ENCODE measurements around the gene TMPO. TPM values are rescaled to one million over a fixed set of nuclear protein-coding genes. Genes with fewer than 3 reads are reported as not detected.

TMPO gene
- total and polyA plus RNA-seq, 2 donors (not counting 3 experiments of a cell fraction or from before 2014, with no cell fraction given): 27.8 to 150 TPM

GRCh38 chr12:98471085-98471484 lies 44.3 kb upstream of the TMPO start:
- no peak for FAIRE-seq
- H3K4me2 ChIP-seq (ENCODE audit: insufficient read depth, low read length): no peak overlapping the region
- H3K27ac ChIP-seq (ENCODE audit: insufficient read depth, low read depth, low read length): no peak overlapping the region
- DNase-seq (ENCODE audit: low read depth, low spot score): no peak
- no peak overlapping the region for H3K9ac ChIP-seq (replicated peaks; ENCODE audit: extremely low read depth, insufficient read depth, low read length)
- H3K36me3 ChIP-seq (ENCODE audit: control insufficient read depth in 2 of 2, extremely low read depth in 1 of 2, insufficient read depth in 2 of 2, low read length in 2 of 2): no peaks in the 10 kb centered on the region
- no peak overlapping the region for H2AFZ ChIP-seq (ENCODE audit: low read depth, low read length)
- CTCF ChIA-PET: interaction anchor here (0.9 to 1.0 kb wide), 2 partner anchors 9 to 31 kb away, joined by 3 read pairs; no protein-coding TSS in a partner anchor
- H3K4me3 ChIP-seq (replicated peaks in 1 of 3; ENCODE audit: insufficient read depth in 1 of 3, low read depth in 1 of 3, low read length in 3 of 3): no peak overlapping the region
- no TSS peak for BruUV-seq (replicated peaks)
- POLR2A ChIA-PET: interaction anchor here (0.7 kb wide), 1 partner anchor 31 kb away, joined by 3 read pairs; no protein-coding TSS in a partner anchor
- no peaks in the 10 kb centered on the region for H3K9me1 ChIP-seq (replicated peaks; ENCODE audit: control insufficient read depth, extremely low read depth, insufficient read depth, low read length)
- H3K27me3 ChIP-seq (ENCODE audit: control insufficient read depth in 2 of 2, insufficient read depth in 2 of 2, low read length in 2 of 2): no peaks in the 10 kb centered on the region
- dilution Hi-C loops (cut with MboI; ENCODE audit: extremely low pct_ligation_motif_present, low sequenced_read_pairs): no loop called here
- H4K20me1 ChIP-seq (replicated peaks; ENCODE audit: control insufficient read depth, extremely low read depth, insufficient read depth, low read length): no peaks in the 10 kb centered on the region
- TF ChIP-seq EZH2 (IDR thresholded peaks at IDR 0.05; ENCODE audit: borderline replicate concordance, low read depth, low read length, severe bottlenecking): no peak
- no peak for TF ChIP-seq JUN (IDR thresholded peaks at IDR 0.05; ENCODE audit: borderline replicate concordance, insufficient read depth, insufficient read length, low read depth)
- no peak for TF ChIP-seq MYC (IDR thresholded peaks at IDR 0.05; ENCODE audit: low read depth, low read length)
- no peak for TF ChIP-seq POLR2A (IDR thresholded peaks at IDR 0.05; ENCODE audit: low read depth, low read length)
- TF ChIP-seq POLR2AphosphoS5 (IDR thresholded peaks at IDR 0.05; ENCODE audit: insufficient read depth, low read depth, low read length): no peak
- TF ChIP-seq FOS (IDR thresholded peaks at IDR 0.05; ENCODE audit: borderline replicate concordance, insufficient read depth, low read length): no peak
- TF ChIP-seq CTCF (IDR thresholded peaks at IDR 0.05; ENCODE audit: extremely low read depth in 1 of 2, insufficient read depth in 1 of 2, low read depth in 1 of 2, low read length in 2 of 2): no peak
- no peak for TF ChIP-seq MAX (IDR thresholded peaks at IDR 0.05; ENCODE audit: insufficient read depth, insufficient read length)
- no peak for TF ChIP-seq GATA2 (IDR thresholded peaks at IDR 0.05; ENCODE audit: insufficient read depth, insufficient read length, low read depth, low read length)
- intact Hi-C loops (cut with micrococcal nuclease): no loop called here
- H3K79me2 ChIP-seq (ENCODE audit: control insufficient read depth, insufficient read depth, low read length): no peaks in the 10 kb centered on the region
- H3K9me3 ChIP-seq (replicated peaks; ENCODE audit: control insufficient read depth, insufficient read depth, low read length): no peaks in the 10 kb centered on the region
- no peaks in the 10 kb centered on the region for H3K4me1 ChIP-seq (ENCODE audit: control insufficient read depth, extremely low read depth, insufficient read depth, low read length)
